Mesendoderm (in vitro differentiated cells): ENCODE measurements around the gene C6orf163.
"Not testable (repeated sequence)": the region's sequence is repeated elsewhere in the genome, so short reads cannot be mapped to it uniquely, and the experiment has no call there.

Experiments
- DNase-seq: peaks from one replicate; pipeline ENCODE4 v3.0.0; 2013
- H2AK5ac ChIP-seq: 2 replicates; pipeline ENCODE4 v1.6.1; 2013; ENCODE audit warnings: low read length, inconsistent platforms
- H2BK120ac ChIP-seq: 2 replicates; pipeline ENCODE4 v1.6.1; 2013; ENCODE audit warnings: low read depth, mild to moderate bottlenecking, low read length, moderate library complexity, mixed read lengths
- H2BK15ac ChIP-seq: replicated peaks from 2 replicates; pipeline ENCODE4 v1.6.1; 2013; ENCODE audit warnings: low read depth, mild to moderate bottlenecking, moderate library complexity
- H2BK5ac ChIP-seq: 2 replicates; pipeline ENCODE4 v1.6.1; 2013; ENCODE audit warnings: low read length, inconsistent platforms
- H3K18ac ChIP-seq: 2 replicates; pipeline ENCODE4 v1.6.1; 2013; ENCODE audit warnings: mild to moderate bottlenecking, low read length, mixed read lengths
- H3K23ac ChIP-seq: one replicate; pipeline ENCODE4 v1.6.1; 2013; ENCODE audit warnings: low read length
- H3K27ac ChIP-seq: 2 replicates; pipeline ENCODE4 v1.5.1; 2013; ENCODE audit warnings: low read depth, mild to moderate bottlenecking, inconsistent platforms, low read length, moderate library complexity
- H3K27me3 ChIP-seq: 2 replicates; pipeline ENCODE4 v1.6.1; 2013; ENCODE audit warnings: low read length, control low read depth, mild to moderate bottlenecking, inconsistent platforms; ENCODE audit not compliant: insufficient read depth, poor library complexity
- H3K36me3 ChIP-seq: 2 replicates; pipeline ENCODE4 v1.6.1; 2013; ENCODE audit warnings: low read length, inconsistent platforms; ENCODE audit not compliant: control insufficient read depth, insufficient read depth
- H3K4ac ChIP-seq: one replicate; pipeline ENCODE4 v1.6.1; 2013; ENCODE audit warnings: low read depth, mild to moderate bottlenecking, low read length, moderate library complexity
- H3K4me1 ChIP-seq: 2 replicates; pipeline ENCODE4 v1.6.1; 2013; ENCODE audit warnings: low read depth, low read length, inconsistent platforms; ENCODE audit not compliant: control insufficient read depth
- H3K4me2 ChIP-seq: 2 replicates; pipeline ENCODE4 v1.6.1; 2013; ENCODE audit warnings: low read length
- H3K4me3 ChIP-seq: 2 replicates; pipeline ENCODE4 v1.5.1; 2013; ENCODE audit warnings: mild to moderate bottlenecking, low read length
- H3K56ac ChIP-seq: one replicate; pipeline ENCODE4 v1.6.1; 2013; ENCODE audit warnings: low read length
- H3K79me1 ChIP-seq: 2 replicates; pipeline ENCODE4 v1.6.1; 2013; ENCODE audit warnings: low read length, inconsistent platforms
- H3K79me2 ChIP-seq: 2 replicates; pipeline ENCODE4 v1.6.1; 2013; ENCODE audit warnings: mild to moderate bottlenecking, low read length; ENCODE audit not compliant: control insufficient read depth, insufficient read depth
- H3K9ac ChIP-seq: 2 replicates; pipeline ENCODE4 v1.6.1; 2013; ENCODE audit warnings: low read length, inconsistent platforms
- H4K5ac ChIP-seq: one replicate; pipeline ENCODE4 v1.6.1; 2013; ENCODE audit warnings: low read length
- H4K8ac ChIP-seq: one replicate; pipeline ENCODE4 v1.6.1; 2013; ENCODE audit warnings: low read depth, mild to moderate bottlenecking, control low read depth, low read length, moderate library complexity
- WGBS: extraction: QIAGEN DNeasy Blood & Tissue Kit; methylation state at CpG from one replicate; pipeline ENCODE4 v1.1.7; 2013; ENCODE audit warnings: low lambda C conversion rate, missing lambda C conversion rate; ENCODE audit not compliant: insufficient coverage; ENCODE audit errors: extremely low coverage; 5-methylcytosine and 5-hydroxymethylcytosine counted together

Gene C6orf163

GRCh38 chr6:87319271-87319987, 25.2 kb upstream of the C6orf163 start:
- H2BK120ac ChIP-seq, result no peak overlapping the region
- no peaks in the 10 kb centered on the region for H3K36me3 ChIP-seq
- H4K8ac ChIP-seq, result no peak overlapping the region
- H2AK5ac ChIP-seq, result no peak overlapping the region
- no peak overlapping the region for H4K5ac ChIP-seq
- no peak overlapping the region for H3K23ac ChIP-seq
- H3K4ac ChIP-seq, result no peak overlapping the region
- no peaks in the 10 kb centered on the region for H3K27me3 ChIP-seq
- H3K79me1 ChIP-seq, result no peaks in the 10 kb centered on the region
- no peak overlapping the region for H3K4me2 ChIP-seq
- no peak overlapping the region for H2BK5ac ChIP-seq
- H3K4me3 ChIP-seq, result no peak overlapping the region
- DNase-seq, result no peak
- no peak overlapping the region for H3K27ac ChIP-seq
- H3K56ac ChIP-seq, result no peak overlapping the region
- no CpG with 5 or more reads among the region's 3 CpGs for WGBS
- no peak overlapping the region for H2BK15ac ChIP-seq
- H3K79me2 ChIP-seq, result no peaks in the 10 kb centered on the region
- no peak overlapping the region for H3K18ac ChIP-seq
- no peak overlapping the region for H3K9ac ChIP-seq
- no peaks in the 10 kb centered on the region for H3K4me1 ChIP-seq

- Histone ChIP-seq H3K36me3 (no peaks in the 10 kb centered on the region), H3K4me1 (no peaks in the 10 kb centered on the region), H3K79me2 (no peaks in the 10 kb centered on the region), H2BK5ac (no peak within 1 kb of the TSS), H3K9ac (peak within 1 kb of the TSS; percentile 86), H4K8ac (no peak within 1 kb of the TSS), H3K23ac (no peak within 1 kb of the TSS), H3K4ac (peak within 1 kb of the TSS; percentile 73), H3K56ac (peak within 1 kb of the TSS; percentile 91), H3K4me3 (peak within 1 kb of the TSS; percentile 81), H2BK120ac (no peak within 1 kb of the TSS), H3K27ac (no peak within 1 kb of the TSS), H4K5ac (no peak within 1 kb of the TSS), H3K18ac (peak within 1 kb of the TSS; percentile 24), H2AK5ac (no peak within 1 kb of the TSS), H3K4me2 (peak within 1 kb of the TSS; percentile 7), H3K79me1 (no peaks in the 10 kb centered on the region), H2BK15ac (no peak within 1 kb of the TSS), H3K27me3 (no peaks in the 10 kb centered on the region)
- peak; percentile 92 for DNase-seq
- WGBS, result no CpG with 5 or more reads among the region's 60 CpGs
Measured at GRCh38 chr6:87322304-87323212, 22.1 kb upstream of the C6orf163 start, which contains the start of gene SMIM8. Gene SMIM8 (plus strand): TSS chr6:87322588. CDS start chr6:87337032, 14,444 bp downstream.

- not testable (repeated sequence) for H3K27ac ChIP-seq, H4K8ac ChIP-seq, H3K18ac ChIP-seq, H3K79me1 ChIP-seq, H3K4me1 ChIP-seq, H3K9ac ChIP-seq, H3K56ac ChIP-seq, H2BK120ac ChIP-seq, H4K5ac ChIP-seq, H2BK15ac ChIP-seq, H3K23ac ChIP-seq, H3K4ac ChIP-seq, H3K79me2 ChIP-seq, H2BK5ac ChIP-seq, H2AK5ac ChIP-seq, H3K36me3 ChIP-seq, H3K4me2 ChIP-seq, H3K27me3 ChIP-seq, DNase-seq, H3K4me3 ChIP-seq
- no CpG with 5 or more reads among the region's 1 CpG for WGBS
Measured at GRCh38 chr6:87323880-87324279, 20.7 kb upstream of the C6orf163 start.

GRCh38 chr6:87330961-87331360, 13.7 kb upstream of the C6orf163 start:
- Histone ChIP-seq H3K79me1 (peaks cover 5% of the 10 kb centered on the region), H3K4me2 (no peak overlapping the region), H3K9ac (no peak overlapping the region), H2BK15ac (no peak overlapping the region), H4K5ac (no peak overlapping the region), H2BK120ac (no peak overlapping the region), H2AK5ac (no peak overlapping the region), H4K8ac (no peak overlapping the region), H3K27ac (no peak overlapping the region), H2BK5ac (no peak overlapping the region), H3K79me2 (no peaks in the 10 kb centered on the region), H3K4ac (no peak overlapping the region), H3K27me3 (no peaks in the 10 kb centered on the region), H3K18ac (no peak overlapping the region), H3K56ac (no peak overlapping the region), H3K36me3 (no peaks in the 10 kb centered on the region), H3K4me1 (peaks cover 10% of the 10 kb centered on the region), H3K4me3 (no peak overlapping the region), H3K23ac (no peak overlapping the region)
- DNase-seq, result no peak

- H2BK5ac ChIP-seq, result no peak overlapping the region
- peak; percentile 72 for DNase-seq
- H3K23ac ChIP-seq, result no peak overlapping the region
- H2BK120ac ChIP-seq, result no peak overlapping the region
- no peak overlapping the region for H2BK15ac ChIP-seq
- H4K5ac ChIP-seq, result no peak overlapping the region
- no peak overlapping the region for H3K4me2 ChIP-seq
- H3K79me2 ChIP-seq, result no peaks in the 10 kb centered on the region
- H3K4me1 ChIP-seq, result peaks cover 13% of the 10 kb centered on the region
- no peak overlapping the region for H3K4ac ChIP-seq
- H3K4me3 ChIP-seq, result no peak overlapping the region
- no peaks in the 10 kb centered on the region for H3K27me3 ChIP-seq
- H3K27ac ChIP-seq, result no peak overlapping the region
- H3K18ac ChIP-seq, result no peak overlapping the region
- no peak overlapping the region for H3K9ac ChIP-seq
- no CpG with 5 or more reads among the region's 5 CpGs for WGBS
- peaks cover 6% of the 10 kb centered on the region for H3K79me1 ChIP-seq
- no peak overlapping the region for H3K56ac ChIP-seq
- no peak overlapping the region for H4K8ac ChIP-seq
- H2AK5ac ChIP-seq, result no peak overlapping the region
- H3K36me3 ChIP-seq, result no peaks in the 10 kb centered on the region
Measured at GRCh38 chr6:87333033-87333432, 11.6 kb upstream of the C6orf163 start.
